ENCODE data around the gene WNT2.
"Not testable (repeated sequence)": the region's sequence is repeated elsewhere in the genome, so short reads cannot be mapped to it uniquely, and the experiment has no call there.

Gene WNT2

DNA sequence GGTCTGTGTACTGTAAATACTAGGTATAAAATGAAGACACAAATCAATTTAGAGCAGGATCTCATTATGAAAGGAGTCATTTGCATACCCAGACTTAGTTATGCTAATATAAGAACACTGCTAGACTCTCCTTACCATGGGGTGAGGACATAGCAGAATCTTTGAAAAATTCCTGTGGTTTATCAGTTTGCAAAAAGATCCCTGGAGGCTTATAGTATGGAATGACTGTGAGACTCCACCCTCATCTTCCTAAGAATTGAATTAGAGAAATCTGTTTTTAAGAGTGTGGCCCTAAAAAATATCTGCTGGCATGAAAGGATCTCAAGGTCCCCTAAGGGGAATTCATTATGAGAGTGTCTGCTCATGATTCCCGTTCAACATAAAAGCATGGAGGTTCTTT, 63.2 kb downstream of the WNT2 start:
- peak; percentile 53 for DNase-seq (ENCODE audit: low spot score)

DNA sequence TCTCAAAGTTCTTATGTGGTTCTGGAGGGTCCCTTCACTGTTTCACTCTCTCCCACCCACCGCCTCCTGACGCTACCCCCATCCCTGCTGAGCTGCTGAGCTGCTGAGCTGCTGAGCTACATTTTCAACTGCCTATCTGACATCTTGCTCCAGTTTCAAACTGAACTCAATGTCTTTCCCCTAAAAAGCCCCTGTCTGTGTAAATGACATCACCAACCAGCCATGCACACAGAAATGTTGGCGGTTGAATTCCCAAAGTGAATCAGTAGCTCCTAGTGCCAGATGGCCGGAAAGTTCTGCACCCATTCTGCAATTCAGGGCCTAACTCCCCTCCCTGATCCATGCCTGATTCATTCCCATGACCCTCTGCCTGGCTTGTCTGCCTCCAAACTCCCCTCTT, 71.2 kb downstream of the WNT2 start:
- peak; percentile 80 for DNase-seq (ENCODE audit: low spot score)

DNA sequence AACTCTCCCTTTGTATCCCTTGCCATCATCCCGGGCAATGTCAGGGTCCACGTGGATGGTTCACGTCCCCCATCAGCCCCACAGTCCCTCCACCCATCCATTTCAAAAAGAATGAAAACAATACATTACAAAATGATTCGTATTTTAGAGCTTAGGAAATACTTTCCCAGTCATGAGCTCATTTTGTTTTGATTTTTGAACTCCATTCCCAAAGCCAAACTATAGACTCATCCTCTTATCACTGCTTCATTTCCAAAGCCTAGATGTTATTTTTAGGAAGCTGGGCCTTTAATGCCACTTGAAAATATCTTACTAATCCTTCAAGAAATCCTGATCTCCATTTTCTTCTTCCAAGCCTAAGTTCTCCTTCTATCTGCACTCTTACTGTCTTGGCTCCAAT, 72.1 kb downstream of the WNT2 start:
- peak; percentile 48 for DNase-seq (ENCODE audit: low spot score)

DNA sequence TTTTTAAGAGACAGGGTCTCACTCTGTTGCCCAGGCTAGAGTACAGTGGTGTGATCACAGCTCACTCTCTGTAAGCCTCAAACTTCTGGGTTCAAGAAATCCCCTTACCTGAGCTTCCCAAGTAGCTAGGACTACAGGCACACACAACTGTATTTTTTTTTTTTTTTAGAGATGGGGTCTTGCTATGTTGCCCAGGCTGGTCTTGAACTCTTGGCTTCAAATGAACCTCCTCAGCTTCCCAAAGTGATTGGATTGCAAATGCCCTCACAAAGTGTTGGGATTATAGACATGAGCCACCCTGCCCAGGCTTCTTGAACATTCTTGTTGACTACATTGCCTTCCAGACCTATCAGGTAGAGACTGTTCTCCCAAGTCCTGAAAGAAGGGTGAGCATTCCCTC, 72.6 kb downstream of the WNT2 start:
- DNase-seq (ENCODE audit: low spot score): no peak

DNA sequence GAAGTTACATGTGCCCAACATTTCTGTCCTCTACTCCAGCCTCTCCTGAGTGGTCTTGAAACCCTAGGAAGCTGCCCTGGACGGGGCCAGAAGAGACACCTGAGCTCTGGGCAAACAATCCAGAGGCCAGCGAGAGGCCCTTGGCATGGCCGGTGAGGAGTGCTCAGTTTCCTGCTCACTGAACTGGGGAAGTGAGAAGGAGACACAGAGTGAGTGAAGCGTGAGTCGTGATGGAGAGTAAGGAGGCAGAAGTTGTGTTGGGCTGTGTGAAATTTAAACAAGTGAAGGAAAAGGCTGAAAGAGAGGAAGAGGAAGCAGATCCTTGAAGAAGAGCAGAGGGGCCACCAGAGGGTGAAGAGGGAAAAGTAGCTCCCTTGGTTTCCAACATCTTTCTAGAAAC, 73.2 kb downstream of the WNT2 start:
- DNase-seq (ENCODE audit: low spot score): no peak

DNA sequence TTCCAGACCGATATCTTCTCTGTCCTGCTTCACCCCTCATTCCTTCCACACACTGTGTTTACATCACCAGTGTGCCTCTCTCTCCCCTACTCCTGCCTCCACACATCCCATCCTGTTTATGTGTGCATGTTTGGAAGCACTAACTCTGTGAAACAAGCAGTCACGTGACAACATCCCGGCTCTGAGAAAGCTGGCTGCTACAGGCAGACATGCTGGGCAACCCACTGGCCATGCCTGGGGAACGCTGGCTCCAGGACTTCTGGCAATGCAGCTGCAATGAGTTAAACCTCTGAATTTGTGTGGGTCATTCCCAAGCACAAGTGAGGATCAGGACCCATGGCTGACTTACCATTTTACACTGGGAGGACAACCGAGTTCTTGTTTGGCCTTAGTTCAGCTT, 74.0 kb downstream of the WNT2 start:
- DNase-seq (ENCODE audit: low spot score): peak; percentile 35

DNA sequence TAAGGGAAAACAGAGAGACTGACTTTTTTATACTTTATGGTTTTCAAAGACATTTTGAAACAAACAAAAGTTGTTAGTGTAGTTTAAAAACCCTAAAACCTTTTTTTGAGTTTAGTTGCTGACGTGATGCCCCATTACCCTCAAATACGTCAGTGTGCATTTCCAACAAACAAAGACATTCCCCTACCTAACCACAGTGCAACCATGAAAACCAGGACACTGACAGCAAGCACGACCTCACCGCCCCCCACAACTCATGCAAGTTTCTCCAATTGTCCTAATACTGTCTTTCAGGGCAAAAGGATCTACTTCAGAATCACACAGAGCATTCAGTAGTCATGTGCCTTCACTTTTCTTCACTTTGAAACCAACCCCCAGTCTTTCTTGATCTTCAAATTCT, 75.0 kb downstream of the WNT2 start:
- no peak for DNase-seq (ENCODE audit: low spot score)

DNA sequence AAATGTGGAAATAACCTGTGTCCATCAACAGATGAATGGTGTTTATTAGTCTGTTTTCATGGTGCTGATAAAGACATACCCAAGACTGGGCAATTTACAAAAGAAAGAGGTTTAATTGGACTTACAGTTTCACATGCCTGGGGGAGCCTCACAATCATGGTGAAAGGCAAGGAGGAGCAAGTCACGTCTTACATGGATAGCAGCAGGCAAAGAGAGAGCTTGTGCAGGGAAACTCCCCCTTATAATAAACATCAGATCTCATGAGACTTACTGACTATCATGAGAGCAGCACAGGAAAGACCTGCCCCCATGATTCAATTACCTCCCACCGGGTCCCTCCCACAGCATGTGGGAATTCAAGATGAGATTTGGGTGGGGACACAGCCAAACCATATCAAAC, 77.2 kb downstream of the WNT2 start:
- not testable (repeated sequence) for DNase-seq (ENCODE audit: low spot score)

DNA sequence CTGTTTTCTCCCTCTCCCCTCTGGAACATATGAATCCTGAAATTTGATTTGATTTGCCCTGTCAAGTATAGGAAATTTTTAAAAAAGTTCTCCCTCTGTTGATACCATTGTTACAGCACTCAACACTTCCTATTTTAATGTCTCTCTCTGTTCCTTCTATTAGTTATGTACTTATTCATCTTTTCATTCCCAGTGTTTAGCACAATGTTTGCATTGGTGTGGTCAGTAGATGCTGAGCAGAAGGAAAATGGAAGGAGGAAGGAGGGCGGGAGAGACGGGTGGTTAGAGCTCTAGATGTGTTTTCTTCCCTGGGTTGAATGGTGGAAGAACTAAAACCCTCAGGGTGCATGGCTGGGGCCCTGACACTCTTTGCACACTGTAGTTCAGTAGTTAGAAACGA, 79.5 kb downstream of the WNT2 start:
- no peak for DNase-seq (ENCODE audit: low spot score)

DNA sequence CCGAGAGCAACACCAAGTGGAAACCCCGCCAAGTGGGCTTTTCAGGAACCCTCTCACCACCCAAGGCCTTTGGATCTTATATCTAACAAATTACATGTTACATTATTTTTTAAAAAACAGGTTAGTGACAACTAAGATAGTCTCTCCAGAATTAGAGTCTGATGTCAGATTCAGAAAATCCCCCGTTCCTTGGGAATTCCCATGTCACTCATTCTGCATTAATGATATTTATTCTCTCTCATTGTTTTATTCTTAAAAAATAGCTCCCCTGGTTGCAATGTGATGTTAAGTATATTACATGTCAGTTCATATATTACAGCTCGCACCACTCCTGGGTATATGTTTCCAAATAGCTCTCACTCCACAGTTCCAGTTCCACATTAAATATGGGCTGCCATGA, 81.8 kb downstream of the WNT2 start:
- DNase-seq (ENCODE audit: low spot score): no peak

DNA sequence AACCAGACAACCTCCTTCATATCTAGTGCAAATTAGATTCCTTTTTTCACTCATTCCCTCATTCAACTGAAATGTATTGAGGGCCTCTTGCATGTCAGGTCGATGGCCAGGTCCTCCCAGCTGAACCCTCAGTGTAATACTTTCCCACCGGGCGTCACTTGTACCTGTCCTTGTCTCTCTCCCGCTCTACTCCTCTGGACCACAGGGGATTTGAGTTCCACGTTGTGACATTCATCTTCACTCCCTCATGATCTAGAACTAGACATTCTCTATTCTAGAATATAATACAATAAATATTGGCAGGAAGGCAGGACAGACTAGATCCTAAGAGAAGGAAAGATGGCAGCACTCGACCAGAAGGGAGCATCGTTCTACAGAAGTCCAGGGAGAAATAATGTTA, 83.9 kb downstream of the WNT2 start:
- no peak for DNase-seq (ENCODE audit: low spot score)

DNA sequence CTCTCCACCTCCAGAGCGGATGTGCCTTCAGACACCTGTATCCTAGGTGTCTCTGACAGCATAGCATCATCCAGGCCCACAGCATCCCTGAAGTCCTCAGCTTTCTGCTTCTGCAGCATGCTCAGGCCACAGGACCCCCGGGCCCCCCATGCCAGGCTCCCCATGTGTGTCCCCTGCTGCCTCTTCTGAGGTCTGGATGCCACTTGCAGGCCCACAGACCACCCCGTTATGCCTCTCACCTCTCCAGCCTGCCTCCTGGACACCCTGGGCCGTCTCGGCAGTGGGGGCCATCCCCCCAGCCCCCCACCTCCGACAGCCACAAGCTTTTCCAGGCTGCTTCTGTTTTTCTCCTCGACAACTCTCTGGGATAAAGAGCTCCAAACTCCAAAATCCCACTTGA, 84.4 kb downstream of the WNT2 start:
- no peak for DNase-seq (ENCODE audit: low spot score)

DNA sequence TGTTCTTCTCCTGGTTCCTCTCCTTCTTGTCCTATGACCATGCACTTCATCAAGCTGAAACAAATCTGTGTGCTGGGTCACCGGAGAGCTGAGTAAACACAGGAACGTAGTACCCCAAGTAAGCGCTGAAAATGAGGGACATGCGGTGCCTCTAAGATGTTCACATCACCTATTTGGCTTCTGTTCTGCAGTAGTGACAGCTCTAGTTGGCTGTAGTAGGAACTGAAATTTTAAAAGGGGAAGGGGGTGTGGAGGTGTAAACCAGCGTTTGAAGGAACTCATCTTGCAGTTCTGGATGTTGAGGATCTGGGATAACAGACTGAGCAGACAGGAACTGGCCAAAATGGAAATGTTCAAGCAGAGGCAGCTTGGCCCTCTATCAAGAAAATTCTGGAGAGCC, 85.2 kb downstream of the WNT2 start:
- DNase-seq (ENCODE audit: low spot score): no peak

DNA sequence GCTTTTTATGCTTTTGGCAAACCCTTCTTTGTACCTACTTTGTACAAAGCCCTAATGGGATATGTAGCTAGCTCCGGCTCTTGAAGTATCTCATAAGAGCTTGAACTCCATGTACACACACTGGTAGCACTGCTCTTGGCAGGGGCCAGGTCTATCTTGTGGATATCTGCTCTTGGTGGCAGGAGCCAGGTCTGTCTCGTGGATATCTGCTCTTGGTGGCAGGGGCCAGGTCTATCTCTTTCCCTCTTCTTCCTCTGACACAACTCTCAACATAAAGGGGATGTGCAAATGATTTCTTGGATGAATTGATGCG, 91.9 kb downstream of the WNT2 start:
- DNase-seq (ENCODE audit: low spot score): no peak

DNA sequence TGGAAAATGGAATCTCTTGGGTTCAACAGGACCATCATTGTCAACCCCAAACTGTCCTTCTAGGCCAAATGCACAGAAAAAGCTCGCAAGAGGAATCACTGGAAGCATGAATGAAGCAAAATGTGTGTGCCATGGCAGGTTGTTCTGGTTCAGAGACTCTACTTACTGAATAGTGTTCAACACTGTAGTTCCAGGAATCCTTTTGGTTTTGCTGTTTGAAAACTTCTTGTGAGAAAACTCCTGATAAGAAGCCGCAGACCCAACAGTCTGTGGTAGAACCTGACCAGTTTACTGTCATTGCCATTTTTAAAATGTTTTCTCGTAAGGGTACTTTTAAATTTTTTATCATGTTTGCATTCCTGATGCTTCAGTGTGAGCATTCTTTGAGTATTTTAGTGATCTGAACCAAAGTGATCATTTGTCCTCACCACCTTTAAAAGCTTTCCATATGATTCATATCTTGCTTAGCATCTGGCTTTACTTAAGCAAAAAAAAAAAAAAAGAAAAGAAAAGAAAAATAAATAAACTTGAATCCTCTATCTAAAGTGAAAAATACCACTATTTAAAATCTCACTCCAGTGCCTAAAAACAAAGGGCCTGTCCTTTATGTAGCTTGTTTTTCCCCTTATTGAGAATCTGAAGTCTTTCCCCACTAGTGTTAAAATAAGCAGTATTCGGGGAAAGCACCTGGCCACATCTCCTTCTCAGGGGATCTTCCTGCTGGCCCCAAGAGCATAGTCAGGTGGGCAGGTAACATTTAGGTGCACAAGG, 92.4 kb downstream of the WNT2 start:
- peak; percentile 63 for DNase-seq (ENCODE audit: low spot score)

DNA sequence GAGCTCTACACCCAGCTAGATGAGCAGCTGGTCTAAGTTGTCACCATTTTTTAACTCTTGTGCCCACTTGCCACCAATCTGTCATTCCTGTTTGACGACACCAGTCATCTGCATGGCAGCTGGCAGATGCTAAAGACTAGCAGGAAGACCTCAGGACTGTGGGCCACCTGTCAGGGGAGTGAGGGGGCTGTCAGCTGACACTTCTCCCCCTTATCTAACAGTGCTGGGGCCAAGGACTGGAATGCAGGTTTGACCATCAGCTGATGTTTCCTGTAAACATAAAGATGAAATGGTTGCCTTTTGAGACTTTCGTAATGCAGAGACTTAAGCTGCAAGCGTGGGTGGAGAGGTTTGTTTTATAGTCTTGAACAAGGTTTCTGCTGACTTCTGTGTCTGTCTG, 93.5 kb downstream of the WNT2 start:
- no peak for DNase-seq (ENCODE audit: low spot score)

DNA sequence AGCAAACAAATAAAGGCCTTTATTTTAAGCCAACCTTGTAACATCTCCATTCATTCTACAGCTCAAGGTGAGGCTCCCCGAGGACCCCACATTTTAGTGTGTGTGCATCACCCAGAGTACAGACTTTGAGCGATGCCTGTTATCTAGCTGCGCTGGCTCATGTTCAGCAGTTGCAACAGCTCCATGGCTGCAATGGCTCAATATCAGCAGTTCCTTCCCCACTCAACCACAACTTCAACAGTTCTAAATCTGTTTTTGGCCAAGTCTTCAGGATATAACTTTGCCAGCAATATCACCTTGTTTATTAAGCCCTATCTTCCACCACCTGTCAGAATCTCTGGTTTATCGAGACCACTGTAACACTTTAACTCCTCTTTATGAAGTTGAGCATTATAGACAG, 95.8 kb downstream of the WNT2 start:
- no peak for DNase-seq (ENCODE audit: low spot score)

DNA sequence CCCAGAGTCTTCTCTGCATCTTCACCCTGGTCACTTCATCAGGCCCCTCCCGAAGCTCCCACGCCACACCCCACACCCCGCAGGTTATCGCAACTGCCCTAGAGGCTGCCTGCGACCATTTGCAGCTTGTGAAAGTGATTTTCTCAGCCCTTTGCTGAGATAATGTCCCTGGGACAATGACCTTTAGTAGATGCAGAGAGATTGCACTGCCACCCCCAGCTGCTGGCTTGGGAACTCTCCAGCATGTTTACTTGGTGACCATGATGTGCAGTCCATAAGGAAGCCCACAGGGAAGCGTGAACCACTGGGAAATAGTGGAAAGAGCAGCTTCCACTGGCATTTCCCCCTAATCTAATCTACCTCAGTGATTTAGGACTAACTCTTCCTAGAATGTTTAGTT, 97.3 kb downstream of the WNT2 start:
- DNase-seq (ENCODE audit: low spot score): no peak
